HL-60/S4 (cell line): ENCODE data around the gene SMAD4.
"Not testable (repeated sequence)": the region's sequence is repeated elsewhere in the genome, so short reads cannot be mapped to it uniquely, and the experiment has no call there.

Source experiments
- in situ Hi-C: fragments of 300-500 bp; cut with MboI; formaldehyde crosslinking; loops from 2 replicates; pipeline ENCODE4 v1.14.3; 2022; ENCODE audit warnings: low sequenced_read_pairs

SMAD4 gene

GRCh38 chr18:51108330-51108729, 78.3 kb downstream of the SMAD4 start:
- in situ Hi-C loops = no loop called here

GRCh38 chr18:51110073-51110797, 80.2 kb downstream of the SMAD4 start:
- in situ Hi-C loops = no loop called here

- in situ Hi-C loops = not testable (repeated sequence)
These were observed 81.8 kb downstream of the SMAD4 start for GRCh38 chr18:51111633-51112355.

GRCh38 chr18:51116996-51117395, 87.0 kb downstream of the SMAD4 start:
- in situ Hi-C loops = not testable (repeated sequence)

- in situ Hi-C loops = not testable (repeated sequence)
These were observed 89.5 kb downstream of the SMAD4 start for GRCh38 chr18:51119561-51119960.

GRCh38 chr18:51119976-51120375, 90.0 kb downstream of the SMAD4 start:
- in situ Hi-C loops = not testable (repeated sequence)

- in situ Hi-C loops = no loop called here
These were observed 91.0 kb downstream of the SMAD4 start for GRCh38 chr18:51120809-51121596.

GRCh38 chr18:51121597-51121857, 91.5 kb downstream of the SMAD4 start:
- in situ Hi-C loops = no loop called here

GRCh38 chr18:51122266-51123045, 92.4 kb downstream of the SMAD4 start:
- in situ Hi-C loops = no loop called here

- in situ Hi-C loops = no loop called here
These were observed 93.0 kb downstream of the SMAD4 start for GRCh38 chr18:51123046-51123395.

GRCh38 chr18:51123481-51123880, 93.5 kb downstream of the SMAD4 start:
- in situ Hi-C loops = no loop called here

GRCh38 chr18:51123936-51124486, 94.0 kb downstream of the SMAD4 start:
- in situ Hi-C loops = no loop called here

- in situ Hi-C loops = no loop called here
These were observed 96.0 kb downstream of the SMAD4 start for GRCh38 chr18:51125976-51126375.

GRCh38 chr18:51127664-51128063, 97.7 kb downstream of the SMAD4 start:
- in situ Hi-C loops = no loop called here

GRCh38 chr18:51128533-51128932, 98.5 kb downstream of the SMAD4 start:
- in situ Hi-C loops = no loop called here

GRCh38 chr18:51132256-51132935, 102.4 kb downstream of the SMAD4 start:
- in situ Hi-C loops = no loop called here

GRCh38 chr18:51133580-51134160, 103.7 kb downstream of the SMAD4 start:
- in situ Hi-C loops = no loop called here
